Astrocyte (in vitro differentiated cells and primary cell): ENCODE measurements around the gene KIF26B.

Experiments
- CTCF ChIP-seq: IDR thresholded peaks from 2 replicates; pipeline ENCODE4 v1.5.1; 2011; ENCODE audit warnings: low read depth, mild to moderate bottlenecking, inconsistent platforms, low read length, moderate library complexity; ENCODE audit not compliant: insufficient read depth
- EZH2 ChIP-seq: IDR thresholded peaks from 2 replicates; pipeline ENCODE4 v1.6.1; 2012; ENCODE audit warnings: mild to moderate bottlenecking, low read length, inconsistent platforms; ENCODE audit not compliant: insufficient read depth

GRCh38 chr1:245475126-245475525 is 320.3 kb downstream of the KIF26B start:
- TF ChIP-seq EZH2 (no peak), CTCF (no peak)
